Progenitor cell of endocrine pancreas (in vitro differentiated cells): ENCODE results near the gene TMEM8B. TPM values are rescaled to one million over a fixed set of nuclear protein-coding genes. Genes with fewer than 3 reads are reported as not detected.
A peak's percentile ranks its signal among the peaks of the same experiment; 100 is the strongest.

Experiments used
- DNase-seq: peaks from one replicate; pipeline ENCODE4 v3.0.0; 2021; ENCODE audit warnings: low spot score; ENCODE audit not compliant: unreplicated experiment
- H3K27ac Mint-ChIP-seq: 2 replicates; pipeline ENCODE4 v1.8.0; 2021; ENCODE audit warnings: mild to moderate bottlenecking, moderate library complexity, mixed read lengths
- H3K27me3 Mint-ChIP-seq: 2 replicates; pipeline ENCODE4 v1.8.0; 2021; ENCODE audit warnings: mixed read lengths
- H3K36me3 Mint-ChIP-seq: 2 replicates; pipeline ENCODE4 v1.8.0; 2022; ENCODE audit warnings: mixed read lengths; ENCODE audit not compliant: insufficient read depth
- H3K4me1 Mint-ChIP-seq: 2 replicates; pipeline ENCODE4 v1.8.0; 2021; ENCODE audit warnings: low read depth, mixed read lengths
- H3K4me3 Mint-ChIP-seq: 2 replicates; pipeline ENCODE4 v1.8.0; 2021; ENCODE audit warnings: low read depth, mild to moderate bottlenecking, moderate library complexity, mixed read lengths
- H3K9me3 Mint-ChIP-seq: 2 replicates; pipeline ENCODE4 v1.8.0; 2021; ENCODE audit warnings: low read depth, mixed read lengths
- CTCF ChIP-seq: fragments of 200-600 bp; sonication (generic); IDR thresholded peaks from one replicate; pipeline ENCODE4 v1.5.0; 2021; ENCODE audit warnings: antibody characterized with exemption, mild to moderate bottlenecking; ENCODE audit not compliant: unreplicated experiment
- total RNA-seq: library from RNA; stranded (reverse); gene quantifications from 2 replicates; pipeline ENCODE4 v1.2.1, GENCODE V29; 2021

TMEM8B gene
- total RNA-seq, 1 donor from 2014 or later = 24.1 TPM

DNA sequence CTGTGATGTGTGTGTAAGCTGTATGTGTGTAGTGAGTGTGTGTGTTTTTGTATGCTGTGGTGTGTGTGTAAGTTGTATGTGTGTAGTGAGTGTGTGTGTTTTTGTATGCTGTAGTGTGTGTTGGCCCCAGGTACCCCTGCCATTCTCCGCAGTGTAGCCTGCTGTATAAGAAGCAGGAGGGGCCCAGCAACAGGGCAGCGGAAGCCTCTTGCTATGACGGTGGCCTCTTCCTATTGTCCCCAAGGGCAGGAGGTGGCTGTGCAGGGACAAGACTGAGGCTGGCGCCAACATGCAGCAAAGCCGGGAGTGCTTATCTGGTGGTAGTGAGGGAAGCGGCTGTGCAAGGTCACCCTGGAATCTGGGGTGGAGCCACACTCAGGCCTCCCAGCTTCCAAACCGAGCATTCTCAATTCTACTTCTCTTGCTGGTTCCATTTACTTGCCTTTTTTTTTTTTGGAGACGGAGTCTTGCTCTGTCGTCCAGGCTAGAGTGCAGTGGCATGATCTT lies 85.3 kb downstream of the TMEM8B start:
- DNase-seq = peak; percentile 28

More for the DNA sequence above, 85.3 kb downstream of the TMEM8B start:
- Mint-ChIP-seq H3K4me3 (no peak overlapping the region), H3K9me3 (no peaks in the 10 kb centered on the region), H3K4me1 (peaks cover 6% of the 10 kb centered on the region), H3K27me3 (peaks cover 6% of the 10 kb centered on the region), H3K36me3 (no peaks in the 10 kb centered on the region), H3K27ac (no peak overlapping the region)
- no peak for TF ChIP-seq CTCF

Other genes starting within 250 kb of the TMEM8B start
- 62.3 and 63.2 TPM in 2 replicates for gene TESK1, start 224.0 kb upstream of the TMEM8B start, total RNA-seq
- 3.1 and 4.2 TPM in 2 replicates for gene CD72, start 210.8 kb upstream of the TMEM8B start, total RNA-seq
- not detected in 2 replicates for gene SIT1, start 178.3 kb upstream of the TMEM8B start, total RNA-seq
- 15,251 and 16,487 TPM in 2 replicates for gene RMRP, start 171.2 kb upstream of the TMEM8B start, total RNA-seq
- 17.2 and 18.8 TPM in 2 replicates for gene CCDC107, start 170.9 kb upstream of the TMEM8B start, total RNA-seq
- gene ARHGEF39, start 164.0 kb upstream of the TMEM8B start, total RNA-seq = 9.1 and 10.4 TPM in 2 replicates
- 0.31 and 0.49 TPM in 2 replicates for gene CA9, start 155.3 kb upstream of the TMEM8B start, total RNA-seq
- 24.3 and 32.4 TPM in 2 replicates for gene TPM2, start 139.3 kb upstream of the TMEM8B start, total RNA-seq
- 136 and 141 TPM in 2 replicates for gene TLN1, start 97.0 kb upstream of the TMEM8B start, total RNA-seq
- gene CREB3, start 96.6 kb upstream of the TMEM8B start, total RNA-seq = 31.5 and 33.2 TPM in 2 replicates
- gene GBA2, start 80.0 kb upstream of the TMEM8B start, total RNA-seq = 130 and 138 TPM in 2 replicates
- 37.8 and 40.0 TPM in 2 replicates for gene RGP1, start 79.9 kb upstream of the TMEM8B start, total RNA-seq
- not detected in 2 replicates for gene MSMP, start 75.0 kb upstream of the TMEM8B start, total RNA-seq
- 17.0 and 23.4 TPM in 2 replicates for gene NPR2, start 37.6 kb upstream of the TMEM8B start, total RNA-seq
- 2.9 and 3.2 TPM in 2 replicates for gene SPAG8, start 17.0 kb upstream of the TMEM8B start, total RNA-seq
- 37.7 and 41.5 TPM in 2 replicates for gene HINT2, start 14.2 kb upstream of the TMEM8B start, total RNA-seq
- not detected in 2 replicates for gene FAM221B, start 496 bp upstream of the TMEM8B start, total RNA-seq
- not detected in 2 replicates for gene OR13J1, start 41.2 kb downstream of the TMEM8B start, total RNA-seq
- not detected in 2 replicates for gene HRCT1, start 77.0 kb downstream of the TMEM8B start, total RNA-seq
- gene SPAAR, start 80.3 kb downstream of the TMEM8B start, total RNA-seq = not detected in 2 replicates
- not detected in 2 replicates for gene OR2S2, start 128.9 kb downstream of the TMEM8B start, total RNA-seq
- 6.9 and 7.1 TPM in 2 replicates for gene RECK, start 207.7 kb downstream of the TMEM8B start, total RNA-seq